ENCODE results near the gene SEMA3E. TPM values are rescaled to one million over a fixed set of nuclear protein-coding genes. Genes with fewer than 3 reads are reported as not detected.

Gene SEMA3E
- total and polyA plus RNA-seq, 10 of the 15 experiments (the other 5 are each of a cell fraction or from before 2014, with no cell fraction given), result 0.08 to 2.0 (median 0.82) TPM

- ChIA-PET RAD21 (ENCODE audit: unreplicated experiment) (no interaction called here), SMC1A (ENCODE audit: uncharacterized antibody, unreplicated experiment) (no interaction called here), POLR2A (no interaction called here), CTCF (interaction anchor here (1.0 kb wide), 1 partner anchor 39 kb away, joined by 3 read pairs; no protein-coding TSS in a partner anchor)
- ATAC-seq, result no peak
- intact Hi-C loops (cut with micrococcal nuclease; ENCODE audit: unreplicated experiment) (no loop called here), in situ Hi-C loops (cut with MboI) (no loop called here)
- Histone ChIP-seq H3K4me1 (ENCODE audit: control insufficient read depth, insufficient read depth, low read length) (no peaks in the 10 kb centered on the region), H3K27ac (ENCODE audit: control insufficient read depth, insufficient read depth) (no peak overlapping the region), H3K4me2 (ENCODE audit: control insufficient read depth, insufficient read depth) (no peak overlapping the region), H3K27me3 (replicated peaks in 1 of 2; ENCODE audit: control insufficient read depth in 2 of 2, insufficient read depth in 2 of 2, low read length in 1 of 2) (no peaks in the 10 kb centered on the region), H3K79me2 (ENCODE audit: control insufficient read depth, insufficient read depth, low read length) (no peaks in the 10 kb centered on the region), H3K9me3 (replicated peaks; ENCODE audit: control insufficient read depth, insufficient read depth, low read length) (no peaks in the 10 kb centered on the region), H2AFZ (ENCODE audit: control insufficient read depth, low read depth, low read length) (no peak overlapping the region), H4K20me1 (ENCODE audit: control insufficient read depth, insufficient read depth) (no peaks in the 10 kb centered on the region), H3K9ac (ENCODE audit: control insufficient read depth, insufficient read depth, low read length) (no peak overlapping the region), H3K36me3 (ENCODE audit: control insufficient read depth in 2 of 2, insufficient read depth in 2 of 2, low read length in 1 of 2) (no peaks in the 10 kb centered on the region), H3K4me3 (no peak overlapping the region)
- no peak for DNase-seq (ENCODE audit: low read depth, low spot score)
- FAIRE-seq, result no peak
- TF ChIP-seq STAT3 (IDR thresholded peaks at IDR 0.05; ENCODE audit: low read depth, low read length), result no peak
- no peak for TF ChIP-seq SPI1 (IDR thresholded peaks at IDR 0.05; ENCODE audit: borderline replicate concordance, insufficient read depth, low read depth, low read length)
- no peak for TF ChIP-seq KLF5 (IDR thresholded peaks at IDR 0.05; ENCODE audit: partially characterized antibody)
- TF ChIP-seq ZZZ3 (IDR thresholded peaks at IDR 0.05; ENCODE audit: control insufficient read depth, insufficient read length, low read depth), result no peak
- TF ChIP-seq E4F1 (IDR thresholded peaks at IDR 0.05; ENCODE audit: borderline replicate concordance, partially characterized antibody), result no peak
- TF ChIP-seq SIN3A (IDR thresholded peaks at IDR 0.05; ENCODE audit: low read depth, low read length), result no peak
- no peak for TF ChIP-seq ZNF687 (IDR thresholded peaks at IDR 0.05)
- TF ChIP-seq FOXM1 (IDR thresholded peaks at IDR 0.05; ENCODE audit: low read depth, low read length), result no peak
- no peak for TF ChIP-seq YY1 (IDR thresholded peaks at IDR 0.05; ENCODE audit: low read depth, low read length)
- BruUV-seq (replicated peaks), result no TSS peak
These were observed 260.5 kb downstream of the SEMA3E start for GRCh38 chr7:83388436-83388835.

Measured in GM12878 (cell line).